Testis (tissue), 3 donors: ENCODE data around the gene NOS1AP. TPM values are rescaled to one million over a fixed set of nuclear protein-coding genes. Genes with fewer than 3 reads are reported as not detected.

ENCODE experiments used
- DNase-seq: peaks from one replicate; pipeline ENCODE4 v3.0.0-alpha.2; 2019
- H3K27ac ChIP-seq, 2 donors: fragments of 200-600 bp; sonication (generic); one replicate each; pipeline ENCODE4 v1.5.1; 2019
- H3K27me3 ChIP-seq: fragments of 200-600 bp; sonication (generic); one replicate; pipeline ENCODE4 v1.5.1; 2019
- H3K36me3 ChIP-seq: fragments of 200-600 bp; sonication (generic); one replicate; pipeline ENCODE4 v1.5.1; 2017; ENCODE audit warnings: low read depth; ENCODE audit errors: missing control alignments
- H3K4me1 ChIP-seq: fragments of 200-600 bp; sonication (generic); one replicate; pipeline ENCODE4 v1.5.1; 2019
- H3K4me3 ChIP-seq, 2 donors: fragments of 200-600 bp; sonication (generic); one replicate each; pipeline ENCODE4 v1.5.1; 2017 to 2019
- H3K9me3 ChIP-seq: fragments of 200-600 bp; sonication (generic); one replicate; pipeline ENCODE4 v1.5.1; 2017
- POLR2A ChIP-seq: fragments of 450-650 bp; IDR thresholded peaks from one replicate; pipeline ENCODE4 v1.6.1; 2017; ENCODE audit warnings: antibody characterized with exemption, mild to moderate bottlenecking, moderate library complexity
- WGBS, 2 donors: methylation state at CpG; one replicate each; pipeline ENCODE4 v1.1.5; 2018; 5-methylcytosine and 5-hydroxymethylcytosine counted together
- intact Hi-C: fragments of 100-400 bp; cut with DNase I; formaldehyde crosslinking; loops from one replicate; pipeline ENCODE4 v1.15.1; 2023; ENCODE audit warnings: low total_unique reads
- polyA plus RNA-seq: library from polyadenylated mRNA; stranded (reverse); fragments of 350-450 nt; fragmentation: Illumina TruSeq; extraction: RNeasy Lipid Tissue Mini Kit (QIAGEN cat#74804); gene quantifications from one replicate; pipeline ENCODE4 v1.2.3, GENCODE V29; 2014; ENCODE audit warnings: low read depth, low replicate concordance; ENCODE audit not compliant: insufficient read depth
- total RNA-seq, 2 donors: library from RNA; depleted of rRNA; stranded (reverse); fragments of >200 nt; gene quantifications; one replicate each; pipeline ENCODE4 v1.2.3, GENCODE V29; 2016
- TF ChIP-seq, protein P1 (sequence below), 3 experiments: fragments of 450-650 bp in 2 of 3; fragments of 200-600 bp in 1 of 3; sonication (generic) in 1 of 3; IDR thresholded peaks; one replicate each; pipeline ENCODE4 v1.5.1; 2016 to 2019; ENCODE audit warnings: antibody characterized with exemption in 3 of 3, mild to moderate bottlenecking in 2 of 3, moderate library complexity in 1 of 3

Gene NOS1AP
- total and polyA plus RNA-seq, 3 donors from 2014 or later, result 2.1 to 5.1 (median 4.1) TPM

DNA sequence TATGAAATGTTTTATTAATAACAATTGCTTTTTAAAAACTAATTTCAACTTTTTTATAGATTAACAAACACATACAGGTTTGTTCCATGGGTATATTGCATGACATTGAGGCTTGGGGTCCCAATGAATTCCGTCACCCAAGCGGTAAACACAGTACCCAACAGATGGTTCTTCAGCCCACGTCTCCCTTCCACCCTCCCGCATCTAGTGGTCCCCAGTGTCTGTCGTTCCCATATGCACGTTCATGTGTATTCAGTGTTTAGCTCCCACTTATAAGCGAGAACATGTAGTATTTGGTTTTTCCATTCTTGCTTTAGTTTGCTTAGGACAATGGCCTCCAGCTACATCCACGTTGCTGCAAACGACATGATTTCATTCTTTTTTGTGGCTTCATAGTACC lies 48.6 kb downstream of the NOS1AP start:
- Histone ChIP-seq H3K4me1 (no peaks in the 10 kb centered on the region), H3K36me3 (no peaks in the 10 kb centered on the region), H3K4me3 (no peak overlapping the region), H3K27ac (no peak overlapping the region), H3K9me3 (no peaks in the 10 kb centered on the region), H3K27me3 (no peaks in the 10 kb centered on the region)
- no peak for DNase-seq
- intact Hi-C loops, result no loop called here
- TF ChIP-seq, protein P1, sequence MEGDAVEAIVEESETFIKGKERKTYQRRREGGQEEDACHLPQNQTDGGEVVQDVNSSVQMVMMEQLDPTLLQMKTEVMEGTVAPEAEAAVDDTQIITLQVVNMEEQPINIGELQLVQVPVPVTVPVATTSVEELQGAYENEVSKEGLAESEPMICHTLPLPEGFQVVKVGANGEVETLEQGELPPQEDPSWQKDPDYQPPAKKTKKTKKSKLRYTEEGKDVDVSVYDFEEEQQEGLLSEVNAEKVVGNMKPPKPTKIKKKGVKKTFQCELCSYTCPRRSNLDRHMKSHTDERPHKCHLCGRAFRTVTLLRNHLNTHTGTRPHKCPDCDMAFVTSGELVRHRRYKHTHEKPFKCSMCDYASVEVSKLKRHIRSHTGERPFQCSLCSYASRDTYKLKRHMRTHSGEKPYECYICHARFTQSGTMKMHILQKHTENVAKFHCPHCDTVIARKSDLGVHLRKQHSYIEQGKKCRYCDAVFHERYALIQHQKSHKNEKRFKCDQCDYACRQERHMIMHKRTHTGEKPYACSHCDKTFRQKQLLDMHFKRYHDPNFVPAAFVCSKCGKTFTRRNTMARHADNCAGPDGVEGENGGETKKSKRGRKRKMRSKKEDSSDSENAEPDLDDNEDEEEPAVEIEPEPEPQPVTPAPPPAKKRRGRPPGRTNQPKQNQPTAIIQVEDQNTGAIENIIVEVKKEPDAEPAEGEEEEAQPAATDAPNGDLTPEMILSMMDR (IDR thresholded peaks at IDR 0.05), result no peak
- TF ChIP-seq POLR2A, result no peak
- 92 to 95% methylated on average over 9 of the region's 9 CpGs for WGBS, 2 donors

DNA sequence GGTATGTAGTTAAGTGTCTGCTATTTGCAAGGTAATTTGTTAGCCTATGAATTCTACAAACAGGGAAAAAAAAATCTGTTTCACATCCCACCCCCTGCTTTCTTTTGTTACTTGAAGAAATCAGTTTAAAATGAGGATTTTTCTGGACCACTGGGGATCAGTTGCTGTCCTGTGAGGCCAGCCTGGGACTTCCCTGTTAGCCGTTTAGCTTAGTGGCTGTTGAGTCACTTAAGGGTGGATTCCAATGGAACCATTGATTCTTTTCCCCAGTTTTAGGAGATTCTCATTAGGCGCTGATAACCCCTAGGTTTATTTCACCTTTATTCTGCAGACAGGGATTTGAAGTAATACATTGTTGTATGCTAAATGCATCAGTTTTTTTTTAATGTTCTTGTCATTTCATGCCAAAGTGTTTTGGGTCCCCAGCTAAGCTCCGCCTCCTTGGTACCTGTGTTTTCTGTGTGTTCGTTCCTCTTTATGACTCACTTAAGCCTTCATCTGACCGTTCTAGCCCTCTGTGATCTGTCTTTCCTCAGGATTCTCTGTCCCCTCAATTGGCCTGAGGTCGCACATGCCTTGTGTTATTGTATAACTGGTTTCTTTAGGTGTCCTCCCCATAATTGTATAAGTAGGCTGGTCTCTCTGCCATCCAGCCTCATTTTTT lies 59.3 kb downstream of the NOS1AP start:
- Histone ChIP-seq H3K27me3 (no peaks in the 10 kb centered on the region), H3K4me1 (no peaks in the 10 kb centered on the region), H3K4me3 (no peak overlapping the region), H3K27ac (no peak overlapping the region), H3K9me3 (no peaks in the 10 kb centered on the region), H3K36me3 (no peaks in the 10 kb centered on the region)
- WGBS, 2 donors, result 87 to 91% methylated on average over 6 of the region's 6 CpGs
- TF ChIP-seq, protein P1 (IDR thresholded peaks at IDR 0.05), result no peak
- TF ChIP-seq POLR2A, result no peak
- intact Hi-C loops, result no loop called here
- no peak for DNase-seq

DNA sequence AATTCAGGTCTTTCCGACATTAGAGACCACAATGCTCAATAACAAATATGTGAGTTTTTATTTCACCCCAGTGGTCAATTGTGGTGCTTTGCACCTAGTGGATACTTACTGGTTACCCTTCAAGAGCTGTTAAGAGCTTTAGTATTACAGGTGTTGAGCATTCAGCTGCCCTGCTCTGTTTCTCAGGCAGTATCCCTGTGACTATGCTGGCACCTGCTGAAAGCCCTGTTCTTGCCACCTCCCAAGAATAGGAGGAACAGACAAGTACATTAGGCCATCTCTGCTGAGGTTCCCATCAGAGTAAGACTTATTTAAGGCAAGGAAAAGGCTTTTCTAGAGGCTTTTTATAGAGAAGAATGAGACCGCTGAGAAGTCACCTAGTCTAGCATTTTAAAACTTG lies 60.8 kb downstream of the NOS1AP start:
- no peak for DNase-seq
- Histone ChIP-seq H3K27ac (no peak overlapping the region), H3K4me3 (no peak overlapping the region), H3K4me1 (no peaks in the 10 kb centered on the region), H3K36me3 (no peaks in the 10 kb centered on the region), H3K9me3 (no peaks in the 10 kb centered on the region), H3K27me3 (no peaks in the 10 kb centered on the region)
- 91 to 93% methylated on average over 2 of the region's 2 CpGs for WGBS, 2 donors
- no peak for TF ChIP-seq POLR2A
- TF ChIP-seq, protein P1 (IDR thresholded peaks at IDR 0.05), result no peak
- intact Hi-C loops, result no loop called here

DNA sequence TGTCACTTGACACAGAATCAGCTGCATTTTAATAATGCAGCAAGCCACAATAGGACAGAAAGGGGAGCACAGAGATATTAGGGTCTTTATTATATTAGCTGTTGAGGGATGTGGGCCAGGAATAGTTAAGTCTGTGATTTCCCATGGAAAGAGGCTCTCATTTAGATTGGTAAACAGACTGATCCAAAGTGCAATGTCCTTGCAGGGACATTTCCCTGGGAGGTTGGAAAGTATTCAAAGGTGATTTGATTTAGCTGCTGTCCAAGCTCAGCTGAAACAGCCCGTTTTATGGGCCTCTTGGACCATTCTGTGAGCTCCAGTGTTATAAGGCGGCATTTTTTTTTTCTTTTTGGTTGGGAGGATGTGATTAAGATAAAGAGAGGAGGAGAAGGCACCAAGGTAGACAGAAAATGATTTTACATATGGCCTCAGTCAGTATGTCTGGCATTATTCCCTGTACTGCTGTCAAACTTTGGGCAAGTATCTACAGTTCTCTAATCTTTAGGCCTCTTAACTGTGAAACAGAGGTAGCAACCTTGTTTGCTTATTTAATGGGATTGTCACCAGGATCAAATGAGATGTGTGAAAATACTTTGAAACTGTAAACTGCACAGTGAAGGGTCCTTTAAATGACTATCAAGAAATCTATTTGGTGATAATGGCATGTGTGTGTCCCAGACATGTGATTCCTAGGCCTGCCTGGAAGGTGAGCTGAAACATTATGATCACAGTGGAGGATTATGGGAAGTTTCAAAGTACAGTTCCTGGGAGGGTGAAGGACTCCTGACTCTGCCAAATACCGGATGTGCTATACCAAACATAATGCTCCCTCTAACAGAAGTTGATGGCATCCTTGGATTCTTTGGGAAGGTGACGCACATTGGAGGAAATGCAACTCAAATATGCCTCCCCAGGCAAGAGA lies 62.2 kb downstream of the NOS1AP start:
- WGBS, 2 donors, result 41 to 59% methylated on average over 4 of the region's 4 CpGs
- TF ChIP-seq POLR2A, result no peak
- TF ChIP-seq, protein P1 (IDR thresholded peaks at IDR 0.05), result no peak
- Histone ChIP-seq H3K9me3 (no peaks in the 10 kb centered on the region), H3K4me1 (no peaks in the 10 kb centered on the region), H3K27me3 (no peaks in the 10 kb centered on the region), H3K36me3 (no peaks in the 10 kb centered on the region), H3K27ac (no peak overlapping the region), H3K4me3 (no peak overlapping the region)
- no peak for DNase-seq
- intact Hi-C loops, result no loop called here
